ENCODE measurements around the gene EIF2A. TPM values are rescaled to one million over a fixed set of nuclear protein-coding genes. Genes with fewer than 3 reads are reported as not detected.
"Not testable (repeated sequence)": the region's sequence is repeated elsewhere in the genome, so short reads cannot be mapped to it uniquely, and the experiment has no call there.

The EIF2A gene
- total RNA-seq, result 66.4 and 67.4 TPM in 2 replicates
- long read RNA-seq, transcript EIF2A-203 (14 exons, 2,198 nt), result major isoform, 247 of 389 reads
- long read RNA-seq, partial matches to known transcripts, result 106 of 389 reads
- long read RNA-seq, other reads (novel, unspliced or antisense), result 30 of 389 reads

DNA sequence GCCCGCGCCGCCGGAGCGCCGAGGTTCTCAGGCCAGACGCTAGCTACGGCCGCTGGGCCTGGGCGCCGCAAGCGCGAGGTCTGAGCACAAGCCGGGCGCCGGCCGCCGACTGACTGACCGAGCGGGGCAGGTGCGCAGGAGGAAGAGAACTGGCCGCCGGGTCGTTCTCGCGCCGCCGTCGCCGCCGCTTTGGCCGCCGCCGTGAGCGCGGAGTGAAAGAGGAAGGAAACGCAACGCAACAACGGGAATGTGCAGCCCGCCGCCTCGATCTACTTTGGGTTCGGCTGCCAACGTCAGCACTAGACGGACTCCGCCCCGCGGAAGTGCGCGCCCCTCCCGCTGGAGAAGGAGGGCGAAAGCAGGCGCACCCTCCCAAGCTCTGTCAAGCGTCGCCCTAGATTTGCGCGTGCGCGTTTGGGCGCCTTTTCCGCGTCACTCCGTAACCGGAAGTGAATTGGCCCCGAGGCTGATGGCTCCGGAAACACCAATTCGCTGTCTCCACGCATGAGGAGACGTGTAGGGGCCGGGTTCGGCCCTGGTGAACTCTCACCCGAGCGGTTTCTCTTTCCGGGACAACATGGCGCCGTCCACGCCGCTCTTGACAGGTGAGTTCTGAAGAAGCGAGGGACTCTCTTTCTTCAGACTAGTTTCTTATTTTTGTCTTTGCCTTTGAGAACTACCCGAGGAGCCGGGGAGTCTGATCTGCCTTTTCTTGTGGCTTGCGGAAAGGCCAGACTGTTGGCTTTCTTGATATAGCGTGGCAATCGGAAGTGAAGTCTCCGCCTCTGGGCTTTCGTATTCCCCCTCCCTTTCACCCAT lies at the start of gene EIF2A, which contains the start of gene SERP1:
Gene EIF2A (plus strand): TSS at position 562 of the 819 bp plus-strand sequence. CDS start 16 bp downstream, at position 578.
Gene SERP1 (minus strand): TSS at position 271 of the 819 bp plus-strand sequence. CDS start 361 bp downstream, outside the sequence.
- peak; percentile 97 for DNase-seq (ENCODE audit: low spot score, unreplicated experiment)
- Mint-ChIP-seq H3K27me3 (no peaks in the 10 kb centered on the region), H3K36me3 (ENCODE audit: insufficient read depth) (no peaks in the 10 kb centered on the region), H3K9me3 (ENCODE audit: low read depth) (no peaks in the 10 kb centered on the region), H3K4me1 (ENCODE audit: low read depth) (peaks cover 17% of the 10 kb centered on the region), H3K4me3 (ENCODE audit: low read depth) (peak within 1 kb of the TSS; percentile 90), H3K27ac (peak within 1 kb of the TSS; percentile 99)
- TF ChIP-seq, protein P1, sequence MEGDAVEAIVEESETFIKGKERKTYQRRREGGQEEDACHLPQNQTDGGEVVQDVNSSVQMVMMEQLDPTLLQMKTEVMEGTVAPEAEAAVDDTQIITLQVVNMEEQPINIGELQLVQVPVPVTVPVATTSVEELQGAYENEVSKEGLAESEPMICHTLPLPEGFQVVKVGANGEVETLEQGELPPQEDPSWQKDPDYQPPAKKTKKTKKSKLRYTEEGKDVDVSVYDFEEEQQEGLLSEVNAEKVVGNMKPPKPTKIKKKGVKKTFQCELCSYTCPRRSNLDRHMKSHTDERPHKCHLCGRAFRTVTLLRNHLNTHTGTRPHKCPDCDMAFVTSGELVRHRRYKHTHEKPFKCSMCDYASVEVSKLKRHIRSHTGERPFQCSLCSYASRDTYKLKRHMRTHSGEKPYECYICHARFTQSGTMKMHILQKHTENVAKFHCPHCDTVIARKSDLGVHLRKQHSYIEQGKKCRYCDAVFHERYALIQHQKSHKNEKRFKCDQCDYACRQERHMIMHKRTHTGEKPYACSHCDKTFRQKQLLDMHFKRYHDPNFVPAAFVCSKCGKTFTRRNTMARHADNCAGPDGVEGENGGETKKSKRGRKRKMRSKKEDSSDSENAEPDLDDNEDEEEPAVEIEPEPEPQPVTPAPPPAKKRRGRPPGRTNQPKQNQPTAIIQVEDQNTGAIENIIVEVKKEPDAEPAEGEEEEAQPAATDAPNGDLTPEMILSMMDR (IDR thresholded peaks at IDR 0.05; ENCODE audit: unreplicated experiment), result no peak

DNA sequence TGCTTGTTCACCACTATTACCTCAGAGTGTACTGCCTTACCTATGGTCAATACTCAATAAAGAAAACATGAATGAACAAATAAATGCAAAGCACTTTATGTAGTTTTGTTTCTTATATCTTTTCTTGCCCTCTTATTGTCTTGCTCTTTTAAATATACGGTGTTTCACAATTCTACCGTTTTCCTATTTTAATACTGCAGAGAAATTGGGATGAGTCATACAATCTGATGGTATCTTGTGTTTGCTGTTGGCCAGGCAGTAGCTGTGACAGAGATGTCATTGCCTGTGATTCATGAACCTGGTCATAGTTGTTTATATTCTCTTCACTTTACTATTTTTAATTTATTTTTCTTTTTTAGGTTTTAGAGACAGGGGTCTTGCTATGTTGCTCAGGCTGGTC lies 48.6 kb upstream of the EIF2A start:
- Mint-ChIP-seq H3K36me3 (ENCODE audit: insufficient read depth) (peaks cover 6% of the 10 kb centered on the region), H3K27me3 (no peaks in the 10 kb centered on the region)

DNA sequence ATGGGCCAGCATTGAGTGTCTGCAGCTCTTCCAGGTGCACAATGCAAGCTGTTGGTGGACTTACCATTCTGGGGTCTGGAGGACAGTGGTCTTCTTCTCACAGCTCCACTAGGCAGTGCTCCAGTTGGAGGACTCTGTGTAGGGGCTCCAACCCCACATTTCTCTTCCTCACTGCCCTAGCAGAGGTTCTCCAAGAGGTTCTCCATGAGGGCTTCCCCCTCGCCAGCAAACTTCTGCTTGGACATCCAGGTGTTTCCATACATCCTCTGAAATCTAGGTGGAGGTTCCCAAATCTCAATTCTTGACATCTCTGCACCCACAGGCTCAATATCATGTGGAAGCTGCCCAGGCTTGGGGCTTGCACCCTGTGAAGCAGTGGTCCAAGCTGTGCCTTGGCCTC lies 45.6 kb upstream of the EIF2A start:
- H3K9me3 Mint-ChIP-seq (ENCODE audit: low read depth); H3K4me3 Mint-ChIP-seq (ENCODE audit: low read depth); DNase-seq (ENCODE audit: low spot score, unreplicated experiment); H3K36me3 Mint-ChIP-seq (ENCODE audit: insufficient read depth); H3K27ac Mint-ChIP-seq; H3K27me3 Mint-ChIP-seq; H3K4me1 Mint-ChIP-seq (ENCODE audit: low read depth): not testable (repeated sequence)

More for the DNA sequence above, 48.6 kb upstream of the EIF2A start:
- Mint-ChIP-seq H3K4me3 (ENCODE audit: low read depth) (no peak overlapping the region), H3K9me3 (ENCODE audit: low read depth) (peaks cover 9% of the 10 kb centered on the region), H3K27ac (no peak overlapping the region), H3K4me1 (ENCODE audit: low read depth) (peaks cover 2% of the 10 kb centered on the region)
- DNase-seq (ENCODE audit: low spot score, unreplicated experiment), result no peak
- TF ChIP-seq, protein P1 (IDR thresholded peaks at IDR 0.05; ENCODE audit: unreplicated experiment), result no peak

DNA sequence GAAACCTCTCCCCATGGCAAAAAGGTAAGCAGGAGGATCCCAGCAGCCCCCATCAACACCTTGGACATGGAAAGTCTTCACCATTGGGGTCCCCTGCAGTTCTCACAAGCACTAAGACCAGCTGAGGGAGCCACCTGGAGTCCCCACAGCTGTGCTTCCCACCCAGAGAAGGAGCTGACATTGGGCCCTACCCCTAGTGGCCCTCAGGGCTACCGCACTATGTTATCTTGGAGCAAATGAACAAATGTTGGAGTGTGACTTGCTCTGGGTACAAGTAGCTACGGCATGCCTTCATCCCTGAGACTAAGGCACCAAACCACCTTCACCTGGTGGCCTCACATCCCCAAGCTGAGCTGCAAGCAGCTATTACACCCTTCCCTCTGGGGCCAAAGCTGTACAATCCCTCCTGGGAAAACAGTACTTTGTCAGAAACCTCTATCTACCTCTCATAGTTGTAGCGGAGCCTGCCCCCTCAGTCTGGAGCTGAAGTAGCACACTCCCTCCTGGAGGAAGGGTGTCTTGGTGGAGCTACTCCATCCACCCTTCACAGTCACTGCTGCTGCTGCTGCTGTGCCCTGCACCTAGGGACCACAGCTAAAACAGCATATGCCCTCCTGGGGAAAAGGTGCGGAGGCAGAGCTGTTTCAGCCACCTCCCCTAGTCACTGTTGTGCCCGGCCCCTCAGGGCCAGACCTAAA lies 43.0 kb upstream of the EIF2A start:
- H3K27me3 Mint-ChIP-seq, result no peaks in the 10 kb centered on the region
- TF ChIP-seq, protein P1 (IDR thresholded peaks at IDR 0.05; ENCODE audit: unreplicated experiment), result no peak
- H3K9me3 Mint-ChIP-seq (ENCODE audit: low read depth), result peaks cover 13% of the 10 kb centered on the region
- no peak overlapping the region for H3K4me3 Mint-ChIP-seq (ENCODE audit: low read depth)
- no peaks in the 10 kb centered on the region for H3K4me1 Mint-ChIP-seq (ENCODE audit: low read depth)
- peaks cover 6% of the 10 kb centered on the region for H3K36me3 Mint-ChIP-seq (ENCODE audit: insufficient read depth)
- H3K27ac Mint-ChIP-seq, result no peak overlapping the region
- DNase-seq (ENCODE audit: low spot score, unreplicated experiment), result no peak

DNA sequence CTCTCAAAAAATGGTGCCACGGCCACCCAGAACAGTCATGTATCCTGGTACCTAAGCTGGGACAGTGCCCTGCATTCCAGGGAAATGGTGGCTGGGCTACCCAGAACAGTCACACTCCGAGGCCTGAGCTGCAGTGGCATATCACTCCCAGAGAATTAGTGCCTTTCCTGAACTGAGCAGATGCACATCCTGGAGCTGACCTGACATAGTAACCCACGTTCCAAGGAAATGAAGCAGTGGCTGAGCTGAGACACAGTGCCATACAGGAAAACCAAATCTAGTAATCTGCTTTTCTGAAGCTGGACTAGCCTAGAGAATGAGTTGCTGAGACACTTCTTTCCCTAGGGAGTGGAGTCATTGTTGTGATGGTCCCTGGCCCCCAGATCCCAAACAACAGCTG lies 42.1 kb upstream of the EIF2A start:
- H3K27ac Mint-ChIP-seq, result no peak overlapping the region
- H3K4me3 Mint-ChIP-seq (ENCODE audit: low read depth), result no peak overlapping the region
- TF ChIP-seq, protein P1 (IDR thresholded peaks at IDR 0.05; ENCODE audit: unreplicated experiment), result no peak
- H3K4me1 Mint-ChIP-seq (ENCODE audit: low read depth), result no peaks in the 10 kb centered on the region
- no peak for DNase-seq (ENCODE audit: low spot score, unreplicated experiment)
- no peaks in the 10 kb centered on the region for H3K27me3 Mint-ChIP-seq
- peaks cover 13% of the 10 kb centered on the region for H3K9me3 Mint-ChIP-seq (ENCODE audit: low read depth)
- peaks cover 6% of the 10 kb centered on the region for H3K36me3 Mint-ChIP-seq (ENCODE audit: insufficient read depth)
